ENCODE data around the gene ALDH1L1. TPM values are rescaled to one million over a fixed set of nuclear protein-coding genes. Genes with fewer than 3 reads are reported as not detected.

The ALDH1L1 gene
- total and polyA plus RNA-seq, 9 of the 15 experiments (the other 6 are each of a cell fraction or from before 2014, with no cell fraction given) = 0.06 to 1.9 (median 0.57) TPM; not detected in 1

DNA sequence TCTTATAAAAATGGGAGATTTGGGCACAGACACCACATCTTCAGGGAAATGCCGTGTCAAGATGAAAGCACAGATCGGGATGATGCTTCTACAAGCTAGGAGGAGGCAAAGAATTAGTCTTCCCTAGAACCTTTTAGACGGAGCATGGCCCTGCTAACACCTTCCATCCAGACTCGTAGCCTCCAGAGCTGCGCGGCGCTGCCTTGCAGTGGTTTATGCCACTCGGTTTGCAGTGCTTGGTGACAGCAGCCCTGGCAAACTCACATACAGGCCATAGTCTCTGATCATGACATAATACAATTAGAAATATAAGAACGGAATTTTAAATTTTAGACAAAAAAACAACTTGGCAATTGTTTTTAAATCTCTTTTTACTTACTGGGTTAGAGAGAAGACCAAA, 59.3 kb downstream of the ALDH1L1 start:
- POLR2A ChIA-PET = interaction anchor here (1.0 kb wide), 1 partner anchor 11 kb away, joined by 3 read pairs; no protein-coding TSS in a partner anchor
- no peak overlapping the region for H3K4me3 ChIP-seq
- no peak for ATAC-seq
- H3K9ac ChIP-seq (ENCODE audit: insufficient read depth in 1 of 2, low read depth in 2 of 2, low read length in 2 of 2) = no peak overlapping the region
- BruUV-seq (replicated peaks) = no TSS peak
- no peaks in the 10 kb centered on the region for H3K79me2 ChIP-seq (ENCODE audit: control insufficient read depth, insufficient read depth, low read length)
- DNase-seq (ENCODE audit: extremely low read depth in 1 of 4, low spot score in 3 of 4) = no peak
- WGBS (ENCODE audit: insufficient coverage, low coverage, missing lambda C conversion rate) = 3% methylated on average over 9 of the region's 9 CpGs
- H4K20me1 ChIP-seq (replicated peaks; ENCODE audit: control insufficient read depth, insufficient read depth, low read length) = no peaks in the 10 kb centered on the region
- no peaks in the 10 kb centered on the region for H3K4me1 ChIP-seq (replicated peaks in 1 of 2; ENCODE audit: control insufficient read depth in 2 of 2, insufficient read depth in 2 of 2, low read length in 2 of 2)
- no peaks in the 10 kb centered on the region for H3K36me3 ChIP-seq (ENCODE audit: control insufficient read depth, insufficient read depth, low read length)
- no peak for FAIRE-seq
- H3K9me3 ChIP-seq (replicated peaks; ENCODE audit: control insufficient read depth, insufficient read depth, low read depth, low read length) = no peaks in the 10 kb centered on the region
- H3K27ac ChIP-seq (ENCODE audit: extremely low read depth, low read depth, low read length) = no peak overlapping the region
- peaks cover 2 to 16% of the 10 kb centered on the region in 2 experiments; a peak in 3 of 5 replicates for H3K27me3 ChIP-seq (ENCODE audit: control insufficient read depth in 2 of 2, insufficient read depth in 2 of 2, low read length in 2 of 2)
- H2AFZ ChIP-seq (ENCODE audit: low read depth, low read length) = no peak overlapping the region
- in situ Hi-C loops (cut with MboI) = no loop called here
- no peak overlapping the region for H3K4me2 ChIP-seq (ENCODE audit: insufficient read depth, low read length)
- H3K9me1 ChIP-seq (ENCODE audit: control insufficient read depth, insufficient read depth, low read length) = no peaks in the 10 kb centered on the region
- intact Hi-C loops (cut with micrococcal nuclease) = no loop called here
- CTCF ChIA-PET (ENCODE audit: low intra/inter-chr PET ratio) = no interaction called here
- no peak for TF ChIP-seq BRD9 (IDR thresholded peaks at IDR 0.05; ENCODE audit: low read depth, partially characterized antibody)
- TF ChIP-seq SMAD3 (CRISPR knock-in tag; conservative IDR thresholded peaks at IDR 0.05) = no peak
- TF ChIP-seq CEBPB (tag; IDR thresholded peaks at IDR 0.05) = no peak
- TF ChIP-seq ETV1 (tag; conservative IDR thresholded peaks at IDR 0.05; ENCODE audit: low read depth) = no peak
- TF ChIP-seq ZC3H11A (IDR thresholded peaks at IDR 0.05; ENCODE audit: low read depth, low read length) = no peak
- TF ChIP-seq, protein P1, sequence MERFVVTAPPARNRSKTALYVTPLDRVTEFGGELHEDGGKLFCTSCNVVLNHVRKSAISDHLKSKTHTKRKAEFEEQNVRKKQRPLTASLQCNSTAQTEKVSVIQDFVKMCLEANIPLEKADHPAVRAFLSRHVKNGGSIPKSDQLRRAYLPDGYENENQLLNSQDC (CRISPR knock-in tag; IDR thresholded peaks at IDR 0.05) = no peak
- no peak for TF ChIP-seq BRF1 (IDR thresholded peaks at IDR 0.05; ENCODE audit: borderline replicate concordance, extremely low read depth, insufficient read length)
- TF ChIP-seq HNRNPL (IDR thresholded peaks at IDR 0.05; ENCODE audit: low read depth, low read length) = no peak
- TF ChIP-seq PCBP1 (IDR thresholded peaks at IDR 0.05; ENCODE audit: low read depth, low read length, poor library complexity, severe bottlenecking) = no peak
- TF ChIP-seq, protein P2, sequence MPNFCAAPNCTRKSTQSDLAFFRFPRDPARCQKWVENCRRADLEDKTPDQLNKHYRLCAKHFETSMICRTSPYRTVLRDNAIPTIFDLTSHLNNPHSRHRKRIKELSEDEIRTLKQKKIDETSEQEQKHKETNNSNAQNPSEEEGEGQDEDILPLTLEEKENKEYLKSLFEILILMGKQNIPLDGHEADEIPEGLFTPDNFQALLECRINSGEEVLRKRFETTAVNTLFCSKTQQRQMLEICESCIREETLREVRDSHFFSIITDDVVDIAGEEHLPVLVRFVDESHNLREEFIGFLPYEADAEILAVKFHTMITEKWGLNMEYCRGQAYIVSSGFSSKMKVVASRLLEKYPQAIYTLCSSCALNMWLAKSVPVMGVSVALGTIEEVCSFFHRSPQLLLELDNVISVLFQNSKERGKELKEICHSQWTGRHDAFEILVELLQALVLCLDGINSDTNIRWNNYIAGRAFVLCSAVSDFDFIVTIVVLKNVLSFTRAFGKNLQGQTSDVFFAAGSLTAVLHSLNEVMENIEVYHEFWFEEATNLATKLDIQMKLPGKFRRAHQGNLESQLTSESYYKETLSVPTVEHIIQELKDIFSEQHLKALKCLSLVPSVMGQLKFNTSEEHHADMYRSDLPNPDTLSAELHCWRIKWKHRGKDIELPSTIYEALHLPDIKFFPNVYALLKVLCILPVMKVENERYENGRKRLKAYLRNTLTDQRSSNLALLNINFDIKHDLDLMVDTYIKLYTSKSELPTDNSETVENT (CRISPR knock-in tag; IDR thresholded peaks at IDR 0.05) = no peak
- no peak for TF ChIP-seq ZNF445 (CRISPR knock-in tag; IDR thresholded peaks at IDR 0.05; ENCODE audit: low read depth)
- TF ChIP-seq TEAD2 (tag; IDR thresholded peaks at IDR 0.05) = no peak
- no peak for TF ChIP-seq ZSCAN29 (IDR thresholded peaks at IDR 0.05)
- TF ChIP-seq, protein P3, sequence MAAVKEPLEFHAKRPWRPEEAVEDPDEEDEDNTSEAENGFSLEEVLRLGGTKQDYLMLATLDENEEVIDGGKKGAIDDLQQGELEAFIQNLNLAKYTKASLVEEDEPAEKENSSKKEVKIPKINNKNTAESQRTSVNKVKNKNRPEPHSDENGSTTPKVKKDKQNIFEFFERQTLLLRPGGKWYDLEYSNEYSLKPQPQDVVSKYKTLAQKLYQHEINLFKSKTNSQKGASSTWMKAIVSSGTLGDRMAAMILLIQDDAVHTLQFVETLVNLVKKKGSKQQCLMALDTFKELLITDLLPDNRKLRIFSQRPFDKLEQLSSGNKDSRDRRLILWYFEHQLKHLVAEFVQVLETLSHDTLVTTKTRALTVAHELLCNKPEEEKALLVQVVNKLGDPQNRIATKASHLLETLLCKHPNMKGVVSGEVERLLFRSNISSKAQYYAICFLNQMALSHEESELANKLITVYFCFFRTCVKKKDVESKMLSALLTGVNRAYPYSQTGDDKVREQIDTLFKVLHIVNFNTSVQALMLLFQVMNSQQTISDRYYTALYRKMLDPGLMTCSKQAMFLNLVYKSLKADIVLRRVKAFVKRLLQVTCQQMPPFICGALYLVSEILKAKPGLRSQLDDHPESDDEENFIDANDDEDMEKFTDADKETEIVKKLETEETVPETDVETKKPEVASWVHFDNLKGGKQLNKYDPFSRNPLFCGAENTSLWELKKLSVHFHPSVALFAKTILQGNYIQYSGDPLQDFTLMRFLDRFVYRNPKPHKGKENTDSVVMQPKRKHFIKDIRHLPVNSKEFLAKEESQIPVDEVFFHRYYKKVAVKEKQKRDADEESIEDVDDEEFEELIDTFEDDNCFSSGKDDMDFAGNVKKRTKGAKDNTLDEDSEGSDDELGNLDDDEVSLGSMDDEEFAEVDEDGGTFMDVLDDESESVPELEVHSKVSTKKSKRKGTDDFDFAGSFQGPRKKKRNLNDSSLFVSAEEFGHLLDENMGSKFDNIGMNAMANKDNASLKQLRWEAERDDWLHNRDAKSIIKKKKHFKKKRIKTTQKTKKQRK (IDR thresholded peaks at IDR 0.05; ENCODE audit: borderline replicate concordance, low read depth, low read length) = no peak
- TF ChIP-seq, protein P4, sequence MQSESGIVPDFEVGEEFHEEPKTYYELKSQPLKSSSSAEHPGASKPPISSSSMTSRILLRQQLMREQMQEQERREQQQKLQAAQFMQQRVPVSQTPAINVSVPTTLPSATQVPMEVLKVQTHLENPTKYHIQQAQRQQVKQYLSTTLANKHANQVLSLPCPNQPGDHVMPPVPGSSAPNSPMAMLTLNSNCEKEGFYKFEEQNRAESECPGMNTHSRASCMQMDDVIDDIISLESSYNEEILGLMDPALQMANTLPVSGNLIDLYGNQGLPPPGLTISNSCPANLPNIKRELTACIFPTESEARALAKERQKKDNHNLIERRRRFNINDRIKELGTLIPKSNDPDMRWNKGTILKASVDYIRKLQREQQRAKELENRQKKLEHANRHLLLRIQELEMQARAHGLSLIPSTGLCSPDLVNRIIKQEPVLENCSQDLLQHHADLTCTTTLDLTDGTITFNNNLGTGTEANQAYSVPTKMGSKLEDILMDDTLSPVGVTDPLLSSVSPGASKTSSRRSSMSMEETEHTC (IDR thresholded peaks at IDR 0.05) = no peak
